IPS-11a (cell line): ENCODE results near the gene LYSMD4.

Source experiments
- H3K4me3 ChIP-seq: one replicate; pipeline ENCODE4 v1.5.1; 2013; ENCODE audit warnings: low read depth, low read length, control low read depth

The LYSMD4 gene

DNA sequence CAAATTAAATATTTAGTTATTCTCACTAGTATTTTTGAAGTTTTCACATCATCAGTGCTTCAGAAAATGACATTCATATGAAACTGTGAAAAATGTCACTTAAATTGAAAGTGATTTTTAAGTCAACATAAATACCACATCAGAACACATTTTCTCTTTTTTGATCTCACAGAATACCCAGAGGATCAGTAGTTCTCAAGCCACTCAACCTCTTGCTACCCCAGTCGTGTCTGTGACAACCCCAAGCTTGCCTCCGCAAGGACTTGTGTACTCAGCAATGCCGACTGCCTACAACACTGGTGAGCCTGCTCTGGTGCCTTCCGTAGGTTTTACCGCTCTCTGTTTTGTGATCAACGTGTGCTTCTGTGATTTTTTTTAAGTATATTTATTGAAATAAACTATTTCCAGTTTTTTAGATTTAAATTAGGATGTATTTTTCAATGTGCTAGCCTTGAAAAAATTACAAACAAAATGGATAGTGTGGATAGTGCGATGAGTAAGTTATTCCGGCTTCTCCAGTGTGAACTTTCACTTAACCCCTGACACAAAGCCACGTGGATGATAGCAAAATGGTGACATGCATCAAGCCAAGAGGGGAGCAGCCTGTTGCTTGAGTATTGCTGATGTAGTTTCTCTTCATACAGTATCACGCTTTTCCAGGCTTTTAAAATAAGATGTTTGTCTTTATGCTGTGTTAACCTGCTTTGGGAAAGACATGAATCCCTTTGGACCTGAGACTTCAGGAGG, 26.5 kb downstream of the LYSMD4 start:
- no peak overlapping the region for H3K4me3 ChIP-seq

DNA sequence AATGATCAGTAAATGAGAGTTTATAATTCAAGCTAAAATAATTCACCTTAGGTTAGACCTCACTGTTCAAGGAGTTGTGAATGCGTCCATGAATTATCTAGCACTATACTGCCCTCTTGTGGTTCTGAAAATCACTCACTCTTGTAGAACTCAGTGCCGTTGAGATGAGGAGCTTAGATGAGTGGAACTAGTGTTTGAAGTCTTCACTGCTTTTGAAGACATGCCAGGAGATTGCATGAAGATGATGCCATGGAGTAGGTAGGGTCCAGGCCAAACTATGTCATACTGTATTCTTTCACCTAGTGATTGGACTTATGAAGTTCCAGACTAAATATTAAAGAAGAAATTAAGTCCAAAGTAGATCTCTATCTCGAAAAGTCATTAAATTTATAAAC, 28.8 kb downstream of the LYSMD4 start:
- H3K4me3 ChIP-seq = no peak overlapping the region

DNA sequence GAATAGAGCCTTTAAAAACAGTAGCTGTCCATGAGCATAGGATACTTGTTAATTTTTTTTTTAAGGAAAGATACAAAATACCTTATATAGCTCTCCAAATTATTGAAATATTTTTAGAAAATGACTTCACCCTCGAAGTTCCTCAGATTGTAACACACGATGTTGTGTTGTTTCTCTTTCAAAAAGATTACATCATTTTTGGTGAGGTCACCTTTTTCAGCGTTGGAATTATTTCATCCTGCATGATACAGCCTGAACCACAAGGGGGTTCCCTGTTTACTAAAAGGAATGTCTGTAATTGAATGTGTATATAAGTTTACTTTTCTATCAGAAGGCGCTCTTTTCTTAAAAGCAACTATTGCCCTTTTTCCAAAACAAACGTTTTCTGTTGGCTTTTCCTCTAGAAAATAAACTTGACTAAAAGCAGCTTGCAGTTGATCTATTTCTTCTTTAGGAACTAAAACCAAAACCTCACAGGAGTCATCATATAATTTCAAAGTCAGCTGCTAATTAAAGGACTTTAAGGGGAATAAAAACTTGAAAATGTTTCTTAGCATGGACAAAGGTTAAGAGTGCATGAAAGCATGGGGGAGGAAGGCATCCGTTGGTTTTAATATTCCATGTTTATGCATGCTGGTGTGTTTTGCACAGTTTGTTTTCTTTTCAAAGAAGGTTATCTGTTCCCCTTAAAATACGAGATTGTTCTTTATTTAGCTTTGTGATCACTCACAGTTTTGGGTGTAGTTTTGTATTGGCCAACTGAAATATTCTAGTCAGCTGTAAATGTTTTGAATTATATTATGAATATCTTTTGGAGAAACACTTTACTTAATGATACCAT, 29.4 kb downstream of the LYSMD4 start:
- no peak overlapping the region for H3K4me3 ChIP-seq

DNA sequence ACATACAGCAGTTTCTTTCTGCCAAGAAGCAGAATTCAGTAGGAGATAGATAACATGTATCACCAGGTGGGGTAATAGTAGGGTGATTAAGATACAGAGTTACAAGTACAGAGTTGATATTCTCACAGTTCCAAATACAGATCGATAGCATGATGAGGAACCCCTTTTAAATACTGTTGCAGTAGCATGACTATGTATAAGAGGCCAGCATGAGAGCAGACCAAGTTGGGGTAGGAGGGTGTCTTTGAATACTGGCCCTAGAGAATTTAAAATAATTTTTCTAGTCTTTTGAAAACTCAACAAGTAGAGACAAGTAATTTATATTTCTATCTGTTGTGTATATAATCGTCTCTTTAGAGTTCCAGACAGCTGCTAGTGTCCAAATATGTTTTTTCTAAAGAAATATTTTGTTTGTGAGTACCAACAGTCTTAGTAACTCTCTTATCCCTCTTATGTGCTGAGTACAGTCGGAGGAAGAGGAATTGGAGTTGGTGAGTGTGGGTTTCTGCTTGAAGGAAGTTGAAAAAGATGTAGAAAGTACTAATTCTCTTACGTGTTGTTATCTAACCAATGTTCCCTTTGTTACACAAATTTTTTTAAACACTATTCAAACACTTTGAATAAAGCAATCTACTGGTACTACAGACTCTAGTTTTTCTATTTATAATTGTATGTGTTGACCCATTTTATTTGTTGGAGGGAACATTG, 30.2 kb downstream of the LYSMD4 start:
- no peak overlapping the region for H3K4me3 ChIP-seq

DNA sequence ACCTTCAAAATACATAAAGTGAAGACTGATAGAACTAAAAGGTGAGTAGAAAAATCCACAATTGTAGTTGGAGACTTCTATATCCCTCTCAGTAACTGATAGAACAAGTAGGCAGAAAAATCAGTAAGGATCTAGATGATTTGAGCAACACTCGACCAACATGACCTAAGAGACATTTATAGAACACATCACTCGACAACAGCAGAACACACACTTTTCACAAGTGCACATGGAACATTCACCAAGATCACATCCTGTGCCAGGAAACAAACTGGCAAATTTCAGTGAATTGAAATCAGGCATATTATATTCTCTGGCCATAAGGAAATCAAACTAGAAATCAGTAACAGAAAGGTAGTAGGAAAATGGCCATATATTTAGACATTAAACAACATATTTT, 37.1 kb downstream of the LYSMD4 start:
- no peak overlapping the region for H3K4me3 ChIP-seq

DNA sequence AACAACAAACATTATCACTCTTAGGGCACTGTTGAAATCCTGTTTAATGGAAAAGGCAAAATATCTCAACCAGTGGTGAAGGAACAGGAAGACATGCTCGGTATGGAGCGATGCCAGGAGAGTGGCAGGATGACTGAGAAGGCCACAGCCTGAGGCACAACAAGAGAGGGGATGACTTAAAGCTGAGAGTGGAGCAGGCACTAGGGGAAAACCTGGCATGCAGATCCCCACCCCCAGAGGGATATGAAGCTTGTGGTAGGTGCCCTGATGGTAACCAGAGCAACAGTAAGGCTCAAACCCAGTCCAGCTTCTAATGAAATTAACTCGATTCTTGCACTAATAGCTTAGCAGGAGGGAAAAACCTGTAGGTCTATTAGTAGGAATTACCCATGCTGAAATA, 40.4 kb downstream of the LYSMD4 start:
- no peak overlapping the region for H3K4me3 ChIP-seq

DNA sequence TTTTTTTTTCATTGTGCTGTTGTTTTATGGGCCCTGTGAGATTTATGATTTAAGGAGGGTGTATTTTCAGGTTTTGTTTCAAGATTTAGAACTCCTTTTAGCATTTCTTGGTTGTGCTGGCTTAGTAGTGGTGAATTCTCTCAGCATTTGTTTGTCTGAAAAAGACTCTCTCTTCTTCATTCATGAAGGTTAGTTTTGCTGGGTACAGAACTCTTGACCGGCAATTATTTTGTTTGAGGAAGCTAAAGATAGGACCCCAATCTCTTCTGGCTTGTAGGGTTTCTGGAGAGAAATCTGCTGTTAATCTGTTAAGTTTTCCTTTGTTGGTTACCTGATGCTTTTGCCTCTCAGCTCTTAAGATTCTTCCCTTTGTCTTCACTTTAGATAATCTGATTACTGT, 46.9 kb downstream of the LYSMD4 start:
- no peak overlapping the region for H3K4me3 ChIP-seq

DNA sequence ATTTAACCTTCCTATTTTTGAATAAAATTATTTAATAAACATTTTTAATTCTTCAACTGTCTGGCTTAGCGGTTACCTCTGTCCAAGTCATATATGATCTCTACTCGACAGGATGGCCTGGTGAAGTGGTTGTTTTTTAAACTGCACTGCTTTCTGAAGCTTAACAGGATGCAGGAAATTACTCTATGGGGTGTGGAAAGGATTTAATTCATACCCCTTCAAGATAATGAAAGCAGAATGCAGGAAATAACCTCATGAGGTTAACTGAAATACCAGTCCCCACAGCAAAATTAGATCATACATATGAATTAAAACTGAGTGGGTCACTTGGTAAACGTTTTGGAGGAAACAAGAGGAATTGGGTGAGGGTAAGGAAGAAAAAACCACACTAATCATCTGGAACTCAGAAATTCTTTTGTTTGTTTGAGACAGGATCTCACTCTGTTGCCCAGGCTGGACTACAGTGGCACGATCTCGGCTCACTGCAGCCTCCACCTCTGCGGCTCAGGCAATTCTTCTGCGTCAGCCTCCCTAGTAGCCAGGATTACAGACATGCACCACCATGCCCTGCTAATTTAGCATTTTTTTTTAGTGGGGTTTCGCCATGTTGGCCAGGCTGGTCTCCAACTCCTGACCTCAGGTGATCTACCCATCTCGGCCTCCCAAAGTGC, 50.1 kb downstream of the LYSMD4 start:
- no peak overlapping the region for H3K4me3 ChIP-seq

DNA sequence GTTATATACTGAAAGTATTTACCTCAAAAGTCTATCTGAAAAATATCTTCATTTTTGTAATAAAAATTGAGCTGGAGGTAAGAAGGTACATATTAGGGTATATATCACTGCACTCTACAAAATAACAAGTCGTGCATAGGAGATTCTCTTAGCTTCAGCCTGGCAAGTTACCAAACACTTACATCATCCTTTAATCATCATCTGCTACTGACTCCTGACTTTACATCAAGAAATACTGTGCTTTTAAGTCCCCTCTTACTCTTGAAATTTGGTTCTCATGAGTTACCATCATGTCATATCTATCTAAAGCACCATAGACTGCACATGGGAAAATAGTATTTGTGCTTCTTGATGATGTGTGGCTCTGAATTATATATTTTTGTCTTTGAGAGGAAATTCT, 50.8 kb downstream of the LYSMD4 start:
- no peak overlapping the region for H3K4me3 ChIP-seq

DNA sequence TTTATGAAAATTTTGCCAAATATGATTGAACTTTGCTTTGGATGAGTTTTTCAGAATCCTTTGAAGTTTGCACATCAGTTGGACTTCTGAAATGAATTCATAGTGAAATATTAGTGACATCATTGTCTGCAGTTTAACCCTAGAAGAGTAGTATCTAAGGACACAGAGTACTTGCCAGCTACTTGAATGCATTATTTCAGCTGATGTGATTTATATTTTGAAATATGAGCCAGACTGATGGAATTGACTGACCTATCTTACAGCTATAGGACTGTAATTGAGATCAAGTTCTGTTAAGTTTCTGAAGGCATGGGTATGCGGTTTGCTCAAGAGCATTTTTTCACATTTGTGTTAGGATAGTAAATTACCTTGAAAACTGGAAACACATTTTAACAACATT, 51.2 kb downstream of the LYSMD4 start:
- no peak overlapping the region for H3K4me3 ChIP-seq

DNA sequence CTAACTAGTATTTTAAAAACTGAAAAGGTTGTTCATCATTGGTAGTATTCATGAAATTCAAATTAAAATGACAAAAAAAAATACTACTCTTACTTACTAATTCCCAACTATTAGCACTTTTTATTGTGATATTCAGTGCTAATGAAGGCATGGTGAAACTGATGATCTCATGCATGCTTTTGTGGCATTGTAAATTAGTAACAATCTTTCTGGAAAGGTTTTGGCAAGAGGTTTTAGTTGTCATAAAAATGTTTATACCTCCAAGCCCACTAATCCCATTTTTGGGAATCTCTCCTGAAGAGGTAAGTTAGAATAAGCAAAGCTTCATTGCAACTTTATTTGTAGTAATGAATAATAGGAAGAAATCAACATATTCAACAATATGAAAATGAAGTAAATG, 53.0 kb downstream of the LYSMD4 start:
- H3K4me3 ChIP-seq = no peak overlapping the region

DNA sequence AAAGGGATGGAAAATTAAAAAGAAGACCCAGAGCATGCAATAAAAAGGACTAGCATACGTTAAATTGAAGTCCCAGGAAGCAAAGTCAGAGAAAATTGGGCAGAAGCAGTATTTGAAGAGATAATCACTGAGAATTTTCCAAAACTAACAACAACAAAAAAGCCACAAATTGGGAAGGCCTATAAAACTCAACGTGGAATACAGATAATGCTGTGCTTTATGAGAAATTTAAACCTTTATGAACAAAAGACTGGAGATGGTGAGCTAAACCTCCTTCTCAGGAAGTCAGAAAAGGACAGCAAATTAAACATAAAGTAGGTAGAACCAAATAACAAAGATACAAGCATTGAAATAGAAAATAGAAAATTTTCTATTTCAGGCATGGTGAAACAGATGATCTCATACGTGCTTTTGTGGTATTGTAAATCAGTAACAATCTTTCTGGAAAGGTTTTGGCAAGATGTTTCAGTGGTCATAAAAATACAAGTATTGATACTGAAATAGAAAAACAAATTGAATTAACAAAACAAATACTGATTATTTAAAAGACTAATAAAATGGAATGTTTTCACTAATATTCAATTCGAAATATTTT, 55.6 kb downstream of the LYSMD4 start:
- no peak overlapping the region for H3K4me3 ChIP-seq
